Left colon (tissue), 2 donors: ENCODE measurements around the gene ANKS1B. TPM values are rescaled to one million over a fixed set of nuclear protein-coding genes. Genes with fewer than 3 reads are reported as not detected.
"Not testable (repeated sequence)": the region's sequence is repeated elsewhere in the genome, so short reads cannot be mapped to it uniquely, and the experiment has no call there.

Experiments used
- ATAC-seq: fragments of 200-7000 bp; cut with Tn5 transposase; one replicate; pipeline ENCODE4 v1.9.1; 2020; ENCODE audit warnings: mild to moderate bottlenecking, moderate library complexity
- DNase-seq, 2 donors: peaks; one replicate each; pipeline ENCODE4 v3.0.0-alpha.2; 2020
- intact Hi-C, 2 donors: fragments of 100-400 bp; cut with DNase I in 1 of 2; cut with micrococcal nuclease in 1 of 2; formaldehyde crosslinking; loops; one replicate each; pipeline versions ENCODE4 v1.11.2 to v1.14.0; 2022; cut with DNase I, micrococcal nuclease
- total RNA-seq, 2 donors: library from RNA; stranded (reverse); fragmentation: NEBNext Ultra II Directional; extraction: Animal tissue kit (Norgen Biotek cat#: 25700); gene quantifications; one replicate each; pipeline ENCODE4 v1.2.1, GENCODE V29; 2021
- donor health status: DM: no; HTN: no; CAD: no.
- donor health status: DM: yes; HTN: yes; CAD: no.

ANKS1B gene
- total RNA-seq, 2 donors from 2014 or later, result 1.1 to 4.1 TPM

GRCh38 chr12:98869886-98870503 lies 1114.7 kb downstream of the ANKS1B start:
- ATAC-seq (no peak), DNase-seq (no peak)
- intact Hi-C loops, result no loop called here

- intact Hi-C loops, result no loop called here
- ATAC-seq (no peak), DNase-seq (no peak)
Observed at GRCh38 chr12:98868538-98868937, 1116.2 kb downstream of the ANKS1B start.

DNA sequence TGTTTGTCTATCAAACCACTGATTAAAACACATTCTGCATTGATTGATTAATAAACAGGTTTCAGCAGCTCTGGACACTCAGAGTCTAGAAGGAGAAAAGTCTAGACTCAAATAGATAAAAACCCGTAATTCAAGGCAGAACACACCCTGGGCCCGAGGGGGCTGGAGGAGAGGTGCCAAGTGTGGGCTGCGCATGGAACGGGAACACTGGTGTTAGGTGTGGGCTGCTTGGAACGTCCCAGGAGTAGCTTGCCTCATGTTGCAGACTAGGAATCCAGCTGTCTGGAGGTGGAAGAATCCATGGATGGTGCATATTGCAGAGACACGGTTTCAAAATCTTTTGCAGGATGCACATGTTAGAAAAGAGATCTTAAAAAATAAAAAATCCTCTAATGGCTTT lies 1116.7 kb downstream of the ANKS1B start:
- DNase-seq, result no peak
- ATAC-seq, result no peak
- intact Hi-C loops, result no loop called here

DNA sequence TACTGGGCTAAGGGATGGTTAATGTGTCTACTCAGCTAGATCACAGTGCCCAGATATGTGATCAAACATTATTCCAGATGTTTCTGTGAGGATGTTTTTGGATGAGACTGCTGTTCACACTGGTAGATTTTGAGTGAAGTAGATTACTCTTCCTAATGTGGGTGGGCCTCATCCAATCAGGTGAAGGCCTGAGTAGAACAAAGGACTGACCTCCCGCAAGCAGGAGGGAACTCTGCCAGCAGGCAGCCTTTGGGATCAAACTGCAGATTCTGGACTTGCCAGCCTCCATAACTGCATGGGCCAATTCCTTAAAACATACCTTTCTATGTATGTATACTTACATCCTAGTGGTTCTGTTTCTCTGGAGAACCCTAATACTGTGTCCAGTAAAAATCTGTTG lies 1120.4 kb downstream of the ANKS1B start:
- ATAC-seq, result no peak
- DNase-seq, result no peak
- intact Hi-C loops, result no loop called here

- DNase-seq, result no peak
- intact Hi-C loops, result no loop called here
- ATAC-seq, result no peak
Observed at GRCh38 chr12:98863167-98863566, 1121.6 kb downstream of the ANKS1B start.

GRCh38 chr12:98861251-98861650 lies 1123.5 kb downstream of the ANKS1B start:
- ATAC-seq (no peak), DNase-seq (no peak)
- intact Hi-C loops, result no loop called here

- no peak for ATAC-seq
- intact Hi-C loops, result no loop called here
- DNase-seq, result no peak
Observed at GRCh38 chr12:98856897-98857540, 1127.7 kb downstream of the ANKS1B start.

- DNase-seq (no peak), ATAC-seq (no peak)
- intact Hi-C loops, result no loop called here
Observed at GRCh38 chr12:98852181-98852580, 1132.6 kb downstream of the ANKS1B start.

GRCh38 chr12:98847242-98847641 lies 1137.5 kb downstream of the ANKS1B start:
- DNase-seq, result no peak
- ATAC-seq, result no peak

GRCh38 chr12:98845957-98846356 lies 1138.8 kb downstream of the ANKS1B start:
- no peak for DNase-seq
- no peak for ATAC-seq
- intact Hi-C loops, result no loop called here

More at GRCh38 chr12:98847242-98847641, 1137.5 kb downstream of the ANKS1B start:
- intact Hi-C loops, result no loop called here

- intact Hi-C loops, result no loop called here
- DNase-seq (no peak), ATAC-seq (no peak)
Observed at GRCh38 chr12:98840325-98840724, 1144.4 kb downstream of the ANKS1B start.

DNA sequence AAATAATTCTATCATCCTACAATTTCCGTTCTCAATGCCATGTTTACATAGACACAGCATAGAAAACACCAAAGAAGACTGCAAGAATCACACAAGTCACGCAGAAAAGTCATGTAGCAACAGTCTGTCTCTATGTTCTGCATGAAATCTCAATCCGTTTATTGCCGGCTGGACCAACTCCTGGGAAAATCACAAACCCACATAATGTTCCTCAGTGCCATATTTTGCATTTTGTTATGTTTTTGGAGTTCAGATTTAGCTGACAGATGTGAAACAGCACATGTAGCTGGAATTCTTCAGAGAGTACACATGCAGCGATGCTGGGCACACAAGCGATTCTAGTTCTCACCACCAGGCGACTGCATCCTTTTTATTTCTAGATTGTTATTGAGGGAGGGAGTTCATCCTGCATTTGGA lies 1146.5 kb downstream of the ANKS1B start:
- intact Hi-C loops, result no loop called here
- no peak for DNase-seq
- no peak for ATAC-seq

DNA sequence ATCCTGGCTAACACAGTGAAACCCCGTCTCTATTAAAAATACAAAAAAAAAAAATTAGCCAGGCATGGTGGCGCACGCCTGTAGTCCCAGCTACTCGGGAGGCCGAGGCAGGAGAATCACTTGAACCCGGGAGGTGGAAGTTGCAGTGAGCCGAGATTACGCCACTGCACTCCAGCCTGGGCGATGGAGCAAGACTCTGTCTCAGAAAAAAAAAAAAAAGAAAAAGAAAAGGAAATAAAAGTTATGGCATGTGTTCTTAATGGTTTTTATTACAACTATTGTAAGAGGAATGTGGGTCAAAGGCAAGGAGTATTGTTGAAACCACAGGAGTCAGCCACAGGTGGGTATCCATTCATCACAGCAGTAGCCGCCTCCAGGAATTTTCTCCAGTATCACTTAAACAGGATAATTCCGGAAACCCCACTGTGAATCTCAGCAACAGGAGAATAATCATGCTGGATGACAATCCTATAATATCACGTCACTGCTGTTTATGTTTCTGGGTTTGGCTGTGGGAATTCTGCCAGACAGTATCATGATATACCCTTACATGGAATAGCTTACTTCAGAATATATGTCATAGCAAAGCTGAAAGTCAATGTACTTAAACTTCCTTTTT lies 1147.5 kb downstream of the ANKS1B start:
- intact Hi-C loops, ATAC-seq, DNase-seq: not testable (repeated sequence)

GRCh38 chr12:98830657-98831056 lies 1154.1 kb downstream of the ANKS1B start:
- ATAC-seq (no peak), DNase-seq (no peak)
- intact Hi-C loops, result no loop called here

GRCh38 chr12:98828802-98829600 lies 1155.7 kb downstream of the ANKS1B start:
- intact Hi-C loops, result no loop called here
- ATAC-seq, result no peak
- DNase-seq, result no peak

- intact Hi-C loops, result no loop called here
- DNase-seq (no peak), ATAC-seq (no peak)
Observed at GRCh38 chr12:98823012-98823411, 1161.7 kb downstream of the ANKS1B start.

- DNase-seq (no peak), ATAC-seq (no peak)
- intact Hi-C loops, result no loop called here
Observed at GRCh38 chr12:98821866-98822265, 1162.9 kb downstream of the ANKS1B start.

GRCh38 chr12:98821232-98821631 lies 1163.5 kb downstream of the ANKS1B start:
- intact Hi-C loops, result no loop called here
- ATAC-seq, result no peak

DNA sequence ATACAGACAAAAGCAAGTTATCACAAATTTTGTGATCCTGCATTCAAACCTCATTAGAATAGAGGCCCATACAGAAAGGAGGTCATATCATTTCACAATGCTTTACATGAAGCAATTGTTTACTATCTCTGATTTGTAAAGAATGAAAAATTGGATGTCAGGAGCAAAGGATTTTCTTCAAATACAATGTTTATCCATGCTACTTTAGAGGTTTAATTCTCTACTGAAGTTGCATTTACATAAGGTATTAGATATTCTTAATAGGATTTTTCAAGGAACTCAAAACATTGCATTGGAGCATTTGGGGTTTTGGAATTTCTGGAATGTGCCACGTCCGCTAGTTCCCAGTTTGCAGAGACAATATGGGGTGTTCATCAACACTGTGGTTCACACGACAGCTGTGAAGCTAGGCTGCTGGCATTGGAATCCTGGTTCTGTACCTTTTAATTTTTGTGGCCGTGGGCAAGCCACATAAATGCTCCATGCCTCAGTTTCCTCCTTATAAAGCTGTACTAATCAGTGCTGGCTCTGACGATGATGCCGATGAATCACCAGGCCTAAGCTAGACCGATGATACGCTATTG lies 1164.8 kb downstream of the ANKS1B start:
- no peak for ATAC-seq
- DNase-seq, result no peak
- intact Hi-C loops, result no loop called here

More at GRCh38 chr12:98821232-98821631, 1163.5 kb downstream of the ANKS1B start:
- no peak for DNase-seq
